Natural killer cell (primary cell): ENCODE measurements around the gene HDLBP. TPM values are rescaled to one million over a fixed set of nuclear protein-coding genes. Genes with fewer than 3 reads are reported as not detected.
A peak's percentile ranks its signal among the peaks of the same experiment; 100 is the strongest.

Experiments used
- ATAC-seq, 3 donors: fragments of 150-1000 bp in 2 of 3; fragments of 200-7000 bp in 1 of 3; cut with Tn5 transposase; 1 replicate in 1 of 3; 2 replicates in 2 of 3; pipeline ENCODE4 v1.10.0; 2021; ENCODE audit warnings: mild to moderate bottlenecking in 2 of 3, moderate library complexity in 2 of 3
- DNase-seq, 2 donors: peaks; one replicate each; pipeline versions ENCODE4 v3.0.0 to v3.0.0-alpha.2; 2013 to 2021; ENCODE audit warnings: mixed read lengths in 1 of 2
- H3K27ac ChIP-seq: one replicate; pipeline ENCODE4 v1.5.1; 2013; ENCODE audit warnings: mild to moderate bottlenecking, low read length
- H3K27me3 ChIP-seq: one replicate; pipeline ENCODE4 v1.6.1; 2013; ENCODE audit warnings: low read length; ENCODE audit not compliant: control insufficient read depth, insufficient read depth
- H3K36me3 ChIP-seq: one replicate; pipeline ENCODE4 v1.6.1; 2013; ENCODE audit warnings: low read length; ENCODE audit not compliant: control insufficient read depth, insufficient read depth
- H3K4me1 ChIP-seq: one replicate; pipeline ENCODE4 v1.6.1; 2013; ENCODE audit warnings: low read length; ENCODE audit not compliant: control insufficient read depth, insufficient read depth
- H3K4me3 ChIP-seq: one replicate; pipeline ENCODE4 v1.5.1; 2013; ENCODE audit warnings: low read length
- H3K9me3 ChIP-seq: one replicate; pipeline ENCODE4 v1.6.1; 2013; ENCODE audit warnings: low read length; ENCODE audit not compliant: control insufficient read depth, insufficient read depth
- H3K27ac Mint-ChIP-seq, 2 donors: one replicate each; pipeline ENCODE4 v1.8.0; 2022; ENCODE audit warnings: mild to moderate bottlenecking in 2 of 2, mixed read lengths in 2 of 2, moderate library complexity in 1 of 2
- H3K27me3 Mint-ChIP-seq, 2 donors: one replicate each; pipeline ENCODE4 v1.8.0; 2022; ENCODE audit warnings: low read depth in 2 of 2, mixed read lengths in 2 of 2
- H3K36me3 Mint-ChIP-seq: one replicate; pipeline ENCODE4 v1.8.0; 2022; ENCODE audit warnings: mixed read lengths
- H3K4me1 Mint-ChIP-seq, 2 donors: one replicate each; pipeline ENCODE4 v1.8.0; 2022; ENCODE audit warnings: mixed read lengths in 2 of 2
- H3K4me3 Mint-ChIP-seq: one replicate; pipeline ENCODE4 v1.8.0; 2022; ENCODE audit warnings: mild to moderate bottlenecking, moderate library complexity, mixed read lengths
- H3K9me3 Mint-ChIP-seq, 2 donors: one replicate each; pipeline ENCODE4 v1.8.0; 2022; ENCODE audit warnings: mixed read lengths in 2 of 2
- WGBS: methylation state at CpG from one replicate; pipeline ENCODE4 v1.1.7; 2013; ENCODE audit warnings: missing lambda C conversion rate; ENCODE audit not compliant: insufficient coverage; 5-methylcytosine and 5-hydroxymethylcytosine counted together
- intact Hi-C: fragments of 100-400 bp; cut with micrococcal nuclease; formaldehyde crosslinking; loops from one replicate; pipeline ENCODE4 v1.14.2; 2022
- total RNA-seq, 4 donors: library from RNA; stranded (reverse); fragments of 120-200 nt in 1 of 4; gene quantifications; one replicate each; pipeline versions ENCODE4 v1.2.3 to v1.2.4, GENCODE V29; 2013 to 2022
- TF ChIP-seq, protein P1 (sequence below): fragments of 200-600 bp; IDR thresholded peaks from one replicate; pipeline ENCODE4 v1.8.0; 2022; ENCODE audit warnings: antibody characterized with exemption

The HDLBP gene
- total RNA-seq, 3 donors from 2014 or later (not counting 1 experiment from before 2014, with no cell fraction given), result 170 to 200 (median 177) TPM

DNA sequence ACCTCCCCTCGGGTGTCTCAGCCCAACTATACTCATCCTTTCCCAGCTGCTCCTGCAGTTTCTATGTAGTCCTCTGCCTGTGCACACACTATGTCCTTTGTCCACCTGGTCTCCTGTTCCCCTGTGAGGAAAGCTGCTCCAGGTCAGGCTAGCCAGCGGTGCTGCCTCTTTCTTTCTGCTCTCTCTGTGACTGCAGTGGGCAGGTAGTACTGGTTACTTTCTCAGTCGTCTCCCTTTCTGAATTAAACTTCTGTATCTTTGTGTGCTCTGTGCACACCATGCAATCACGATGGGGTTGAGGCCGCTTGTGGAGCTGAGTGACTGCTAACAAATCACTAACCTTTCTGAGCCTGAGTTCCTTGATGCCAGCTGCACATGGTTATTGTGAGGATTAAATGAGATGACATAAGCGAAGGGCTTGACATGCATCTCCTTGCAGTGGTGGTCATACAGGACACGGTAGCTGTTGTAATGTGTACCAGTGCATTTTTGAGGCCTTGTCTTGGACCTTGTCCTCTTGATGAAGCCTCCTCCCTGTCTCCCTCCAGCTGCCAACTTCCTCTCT lies 44.1 kb upstream of the HDLBP start:
- Mint-ChIP-seq H3K36me3 (no peaks in the 10 kb centered on the region), H3K4me3 (no peak overlapping the region), H3K27me3 (no peaks in the 10 kb centered on the region), H3K4me1 (peaks cover 7 to 31% of the 10 kb centered on the region in 2 donors), H3K27ac (no peak overlapping the region), H3K9me3 (no peaks in the 10 kb centered on the region)
- DNase-seq, result no peak
- WGBS, result 95% methylated on average over 7 of the region's 7 CpGs
- intact Hi-C loops, result loop anchor here (5.0 to 10.0 kb wide), 4 partner anchors 87 to 525 kb away; partner anchors contain the start of gene PASK
- peaks cover 2% of the 10 kb centered on the region for H3K36me3 ChIP-seq
- H3K27ac ChIP-seq, result no peak overlapping the region
- H3K9me3 ChIP-seq, result no peaks in the 10 kb centered on the region
- no peaks in the 10 kb centered on the region for H3K27me3 ChIP-seq
- H3K4me1 ChIP-seq, result peaks cover 16% of the 10 kb centered on the region
- no peak overlapping the region for H3K4me3 ChIP-seq
- TF ChIP-seq, protein P1, sequence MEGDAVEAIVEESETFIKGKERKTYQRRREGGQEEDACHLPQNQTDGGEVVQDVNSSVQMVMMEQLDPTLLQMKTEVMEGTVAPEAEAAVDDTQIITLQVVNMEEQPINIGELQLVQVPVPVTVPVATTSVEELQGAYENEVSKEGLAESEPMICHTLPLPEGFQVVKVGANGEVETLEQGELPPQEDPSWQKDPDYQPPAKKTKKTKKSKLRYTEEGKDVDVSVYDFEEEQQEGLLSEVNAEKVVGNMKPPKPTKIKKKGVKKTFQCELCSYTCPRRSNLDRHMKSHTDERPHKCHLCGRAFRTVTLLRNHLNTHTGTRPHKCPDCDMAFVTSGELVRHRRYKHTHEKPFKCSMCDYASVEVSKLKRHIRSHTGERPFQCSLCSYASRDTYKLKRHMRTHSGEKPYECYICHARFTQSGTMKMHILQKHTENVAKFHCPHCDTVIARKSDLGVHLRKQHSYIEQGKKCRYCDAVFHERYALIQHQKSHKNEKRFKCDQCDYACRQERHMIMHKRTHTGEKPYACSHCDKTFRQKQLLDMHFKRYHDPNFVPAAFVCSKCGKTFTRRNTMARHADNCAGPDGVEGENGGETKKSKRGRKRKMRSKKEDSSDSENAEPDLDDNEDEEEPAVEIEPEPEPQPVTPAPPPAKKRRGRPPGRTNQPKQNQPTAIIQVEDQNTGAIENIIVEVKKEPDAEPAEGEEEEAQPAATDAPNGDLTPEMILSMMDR, result no peak
- ATAC-seq, result no peak

DNA sequence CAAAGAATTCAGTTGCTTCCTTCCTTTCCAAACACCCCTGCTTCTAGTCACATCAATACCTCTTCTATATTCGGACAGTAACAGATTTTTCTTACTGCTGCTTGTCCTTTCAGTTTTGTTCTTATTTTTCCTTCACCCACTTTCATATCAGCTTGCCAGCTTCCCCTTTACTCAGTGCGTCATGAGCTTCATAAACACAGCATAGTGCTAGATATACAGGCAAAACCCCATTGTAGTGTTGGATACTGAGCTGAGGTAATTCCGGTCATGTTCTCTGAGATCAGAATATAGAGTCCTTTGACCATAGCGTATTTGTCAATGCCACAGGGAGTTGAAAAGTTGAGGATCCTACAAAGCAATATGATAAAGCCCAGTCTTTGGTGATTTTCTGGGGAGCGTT lies 43.0 kb upstream of the HDLBP start:
- Histone ChIP-seq H3K4me3 (no peak overlapping the region), H3K9me3 (no peaks in the 10 kb centered on the region), H3K4me1 (peaks cover 16% of the 10 kb centered on the region), H3K27ac (peak overlapping the region; percentile 49), H3K27me3 (no peaks in the 10 kb centered on the region), H3K36me3 (peaks cover 5% of the 10 kb centered on the region)
- Mint-ChIP-seq H3K36me3 (no peaks in the 10 kb centered on the region), H3K4me1 (peaks cover 7 to 30% of the 10 kb centered on the region in 2 donors), H3K4me3 (peak overlapping the region; percentile 2), H3K27ac (no peak overlapping the region), H3K9me3 (no peaks in the 10 kb centered on the region), H3K27me3 (no peaks in the 10 kb centered on the region)
- ATAC-seq (no peak), DNase-seq (no peak)
- intact Hi-C loops, result loop anchor here (5.0 to 10.0 kb wide), 4 partner anchors 86 to 526 kb away; partner anchors contain the start of gene PASK
- TF ChIP-seq, protein P1, result no peak
- WGBS, result 73% methylated on average over 5 of the region's 5 CpGs

- H3K27ac ChIP-seq, result no peak overlapping the region
- 68% methylated on average over 2 of the region's 3 CpGs for WGBS
- H3K27me3 Mint-ChIP-seq, result no peaks in the 10 kb centered on the region
Observed at GRCh38 chr2:241357531-241357930, 42.1 kb upstream of the HDLBP start.

More at GRCh38 chr2:241357531-241357930, 42.1 kb upstream of the HDLBP start:
- Histone ChIP-seq H3K4me3 (no peak overlapping the region), H3K4me1 (peaks cover 16% of the 10 kb centered on the region), H3K27me3 (no peaks in the 10 kb centered on the region), H3K9me3 (no peaks in the 10 kb centered on the region), H3K36me3 (peaks cover 14% of the 10 kb centered on the region)
- TF ChIP-seq, protein P1, result no peak
- no peaks in the 10 kb centered on the region for H3K36me3 Mint-ChIP-seq
- H3K4me3 Mint-ChIP-seq, result peak overlapping the region; percentile 84
- ATAC-seq (no peak), DNase-seq (no peak)
- H3K4me1 Mint-ChIP-seq, result peaks cover 7 to 26% of the 10 kb centered on the region in 2 donors
- no peaks in the 10 kb centered on the region for H3K9me3 Mint-ChIP-seq
- H3K27ac Mint-ChIP-seq, result peak overlapping the region; percentile 60 to 83
- intact Hi-C loops, result loop anchor here (5.0 to 10.0 kb wide), 4 partner anchors 85 to 527 kb away; partner anchors contain the start of gene PASK
